H9 (cell line): ENCODE measurements around the gene CTCFL. TPM values are rescaled to one million over a fixed set of nuclear protein-coding genes. Genes with fewer than 3 reads are reported as not detected.

Experiments used
- DNase-seq: peaks from one replicate; pipeline ENCODE4 v3.0.0-alpha.2; 2017
- H2AFZ ChIP-seq: one replicate; pipeline ENCODE4 v1.6.1; 2013; ENCODE audit warnings: mild to moderate bottlenecking, low read length, control low read depth, moderate library complexity
- H2AK5ac ChIP-seq: 2 replicates; pipeline ENCODE4 v1.6.1; 2013; ENCODE audit warnings: low read length, control low read depth, mixed read lengths; ENCODE audit not compliant: insufficient read length
- H2BK120ac ChIP-seq: one replicate; pipeline ENCODE4 v1.6.1; 2013; ENCODE audit warnings: low read depth, mild to moderate bottlenecking, low read length, control low read depth, inconsistent platforms; ENCODE audit not compliant: poor library complexity, severe bottlenecking
- H2BK12ac ChIP-seq: 2 replicates; pipeline ENCODE4 v1.6.1; 2013; ENCODE audit warnings: low read length, control low read depth, mixed read lengths, low read depth; ENCODE audit not compliant: insufficient read length
- H2BK15ac ChIP-seq: 2 replicates; pipeline ENCODE4 v1.6.1; 2013; ENCODE audit warnings: low read depth, low read length, control low read depth
- H2BK20ac ChIP-seq: one replicate; pipeline ENCODE4 v1.6.1; 2013; ENCODE audit warnings: low read depth, mild to moderate bottlenecking, low read length, control low read depth, inconsistent platforms; ENCODE audit not compliant: poor library complexity, severe bottlenecking
- H2BK5ac ChIP-seq: 2 replicates; pipeline ENCODE4 v1.6.1; 2013; ENCODE audit warnings: low read length, control low read depth, mixed read lengths; ENCODE audit not compliant: insufficient read length
- H3K14ac ChIP-seq: 2 replicates; pipeline ENCODE4 v1.6.1; 2013; ENCODE audit warnings: low read length, control low read depth; ENCODE audit not compliant: insufficient read depth
- H3K18ac ChIP-seq: 2 replicates; pipeline ENCODE4 v1.6.1; 2013; ENCODE audit warnings: low read depth, mild to moderate bottlenecking, mixed read lengths, low read length, control low read depth; ENCODE audit not compliant: insufficient read length
- H3K23ac ChIP-seq: 2 replicates; pipeline ENCODE4 v1.6.1; 2013; ENCODE audit warnings: low read length, control low read depth, mixed read lengths, low read depth; ENCODE audit not compliant: insufficient read length
- H3K23me2 ChIP-seq: 2 replicates; pipeline ENCODE4 v1.6.1; 2013; ENCODE audit warnings: low read depth, mild to moderate bottlenecking, mixed read lengths, low read length, control low read depth; ENCODE audit not compliant: insufficient read length, poor library complexity, severe bottlenecking
- H3K27ac ChIP-seq: 2 replicates; pipeline ENCODE4 v1.5.1; 2013; ENCODE audit warnings: low read length, control low read depth, mixed read lengths, low read depth; ENCODE audit not compliant: insufficient read length
- H3K27me3 ChIP-seq: 2 replicates; pipeline ENCODE4 v1.6.1; 2013; ENCODE audit warnings: low read length, control low read depth, inconsistent platforms; ENCODE audit not compliant: insufficient read depth
- H3K4ac ChIP-seq: 2 replicates; pipeline ENCODE4 v1.6.1; 2013; ENCODE audit warnings: low read depth, mild to moderate bottlenecking, control low read depth, inconsistent platforms, low read length, moderate library complexity
- H3K4me1 ChIP-seq: 2 replicates; pipeline ENCODE4 v1.6.1; 2013; ENCODE audit warnings: low read length, control low read depth, inconsistent platforms; ENCODE audit not compliant: insufficient read depth
- H3K4me2 ChIP-seq: 2 replicates; pipeline ENCODE4 v1.6.1; 2013; ENCODE audit warnings: low read length, control low read depth, mixed read lengths; ENCODE audit not compliant: insufficient read length, insufficient read depth
- H3K56ac ChIP-seq: 2 replicates; pipeline ENCODE4 v1.6.1; 2013; ENCODE audit warnings: low read depth, mild to moderate bottlenecking, mixed read lengths, low read length, control low read depth; ENCODE audit not compliant: insufficient read length
- H3K79me1 ChIP-seq: 2 replicates; pipeline ENCODE4 v1.6.1; 2013; ENCODE audit warnings: low read depth, mild to moderate bottlenecking, moderate library complexity, low read length, control low read depth, inconsistent platforms; ENCODE audit not compliant: insufficient read depth, poor library complexity, severe bottlenecking
- H3K79me2 ChIP-seq: 2 replicates; pipeline ENCODE4 v1.6.1; 2013; ENCODE audit warnings: low read length, control low read depth, inconsistent platforms; ENCODE audit not compliant: insufficient read depth
- H3K9ac ChIP-seq: 2 replicates; pipeline ENCODE4 v1.6.1; 2013; ENCODE audit warnings: low read length, control low read depth, mixed read lengths; ENCODE audit not compliant: insufficient read length; ENCODE audit errors: extremely low read depth
- H3K9me3 ChIP-seq: one replicate; pipeline ENCODE4 v1.6.1; 2013; ENCODE audit warnings: low read depth, low read length, inconsistent platforms; ENCODE audit not compliant: control insufficient read depth
- H3T11ph ChIP-seq: one replicate; pipeline ENCODE4 v1.6.1; 2013; ENCODE audit warnings: mild to moderate bottlenecking, low read length, control low read depth, inconsistent platforms
- H4K20me1 ChIP-seq: one replicate; pipeline ENCODE4 v1.6.1; 2013; ENCODE audit not compliant: control insufficient read depth, insufficient read length, insufficient read depth
- H4K5ac ChIP-seq: 2 replicates; pipeline ENCODE4 v1.6.1; 2013; ENCODE audit warnings: low read depth, mild to moderate bottlenecking, mixed read lengths, low read length, control low read depth; ENCODE audit not compliant: insufficient read length
- H4K8ac ChIP-seq: replicated peaks from 2 replicates; pipeline ENCODE4 v1.6.1; 2013; ENCODE audit warnings: low read length, control low read depth, mixed read lengths, low read depth; ENCODE audit not compliant: insufficient read length
- H4K91ac ChIP-seq: 2 replicates; pipeline ENCODE4 v1.6.1; 2013; ENCODE audit warnings: low read depth, mild to moderate bottlenecking, moderate library complexity, mixed read lengths, low read length, control low read depth; ENCODE audit not compliant: insufficient read length
- H3K27ac Mint-ChIP-seq, 3 experiments: 2 replicates in 2 of 3; 3 replicates in 1 of 3; pipeline ENCODE4 v1.8.0; 2020 to 2021; ENCODE audit warnings: mixed read lengths in 3 of 3, mild to moderate bottlenecking in 1 of 3, moderate library complexity in 1 of 3
- H3K27me3 Mint-ChIP-seq: 2 replicates; pipeline ENCODE4 v1.8.0; 2021; ENCODE audit warnings: low read depth, mild to moderate bottlenecking, moderate library complexity, mixed read lengths
- H3K36me3 Mint-ChIP-seq, 3 experiments: 2 replicates in 2 of 3; 3 replicates in 1 of 3; pipeline ENCODE4 v1.8.0; 2020 to 2021; ENCODE audit warnings: low read depth in 3 of 3, mixed read lengths in 3 of 3; ENCODE audit not compliant: insufficient read depth in 1 of 3
- H3K4me1 Mint-ChIP-seq, 2 experiments: 2 replicates each; pipeline ENCODE4 v1.8.0; 2020; ENCODE audit warnings: mixed read lengths in 2 of 2
- H3K4me3 Mint-ChIP-seq, 2 experiments: 2 replicates in 1 of 2; 3 replicates in 1 of 2; pipeline ENCODE4 v1.8.0; 2020 to 2021; ENCODE audit warnings: mild to moderate bottlenecking in 2 of 2, mixed read lengths in 2 of 2, moderate library complexity in 1 of 2
- H3K9me3 Mint-ChIP-seq, 2 experiments: 2 replicates in 1 of 2; 3 replicates in 1 of 2; pipeline ENCODE4 v1.8.0; 2020; ENCODE audit warnings: mild to moderate bottlenecking in 2 of 2, mixed read lengths in 2 of 2, moderate library complexity in 1 of 2
- WGBS: extraction: QIAGEN DNeasy Blood & Tissue Kit; methylation state at CpG from one replicate; pipeline ENCODE4 v1.1.7; 2013; ENCODE audit warnings: missing lambda C conversion rate, low lambda C conversion rate, mixed read lengths; ENCODE audit not compliant: insufficient read length; ENCODE audit errors: extremely low coverage; 5-methylcytosine and 5-hydroxymethylcytosine counted together
- total RNA-seq: library from RNA; stranded (reverse); gene quantifications from 2 replicates; pipeline ENCODE4 v1.2.1, GENCODE V29; 2021
- TF ChIP-seq, protein P1 (sequence below): fragments of 200-600 bp; sonication (generic); conservative IDR thresholded peaks from 3 replicates; pipeline ENCODE4 v1.8.0; 2021; ENCODE audit warnings: antibody characterized with exemption, mild to moderate bottlenecking

CTCFL gene
- total RNA-seq, 1 experiment from 2014 or later = 0.90 TPM

DNA sequence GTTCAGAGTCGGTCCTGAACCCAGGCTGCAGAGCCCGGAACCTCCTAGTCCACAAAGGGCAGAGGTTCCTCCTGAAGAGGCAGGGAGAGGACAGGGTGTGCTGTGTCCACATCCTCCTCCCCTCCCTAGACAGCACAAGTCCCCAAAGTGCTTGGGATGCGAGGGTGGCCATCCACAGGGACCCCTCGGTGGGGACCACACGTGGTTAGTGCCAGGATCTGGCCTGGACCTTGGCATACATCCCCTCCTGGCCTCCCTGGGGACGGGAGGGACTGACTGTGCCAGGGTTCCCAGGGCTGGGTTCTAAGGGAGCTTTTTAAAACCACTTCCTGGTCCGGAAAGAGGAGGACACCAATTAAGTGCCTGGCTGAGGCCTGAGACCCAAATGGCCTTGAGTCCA is 63.2 kb downstream of the CTCFL start:
- H3K9me3 ChIP-seq = no peaks in the 10 kb centered on the region
- H2AK5ac ChIP-seq = no peak overlapping the region
- no peak overlapping the region for H2BK15ac ChIP-seq
- Mint-ChIP-seq H3K36me3 (peaks cover 0 to 5% (median 5%) of the 10 kb centered on the region in 3 experiments; a peak in 2 of 7 replicates), H3K27me3 (peaks cover 3% of the 10 kb centered on the region), H3K9me3 (peaks cover 5 to 11% of the 10 kb centered on the region in 2 experiments; a peak in 4 of 5 replicates), H3K4me3 (no peak overlapping the region), H3K4me1 (peaks cover 0 to 11% of the 10 kb centered on the region in 2 experiments; a peak in 3 of 4 replicates), H3K27ac (no peak overlapping the region; a peak in 1 of 7 replicates)
- no peaks in the 10 kb centered on the region for H3K79me1 ChIP-seq
- no peak overlapping the region for H2BK120ac ChIP-seq
- no peaks in the 10 kb centered on the region for H4K20me1 ChIP-seq
- no peak overlapping the region for H4K91ac ChIP-seq
- no peak overlapping the region for H4K5ac ChIP-seq
- no peak overlapping the region for H3K4me2 ChIP-seq
- H3K56ac ChIP-seq = no peak overlapping the region
- no peaks in the 10 kb centered on the region for H3K4me1 ChIP-seq
- no peak overlapping the region for H2BK12ac ChIP-seq
- no peak overlapping the region for H2BK5ac ChIP-seq
- no peak for DNase-seq
- no CpG with 5 or more reads among the region's 7 CpGs for WGBS
- no peaks in the 10 kb centered on the region for H3K23me2 ChIP-seq
- H3K4ac ChIP-seq = no peak overlapping the region
- TF ChIP-seq, protein P1, sequence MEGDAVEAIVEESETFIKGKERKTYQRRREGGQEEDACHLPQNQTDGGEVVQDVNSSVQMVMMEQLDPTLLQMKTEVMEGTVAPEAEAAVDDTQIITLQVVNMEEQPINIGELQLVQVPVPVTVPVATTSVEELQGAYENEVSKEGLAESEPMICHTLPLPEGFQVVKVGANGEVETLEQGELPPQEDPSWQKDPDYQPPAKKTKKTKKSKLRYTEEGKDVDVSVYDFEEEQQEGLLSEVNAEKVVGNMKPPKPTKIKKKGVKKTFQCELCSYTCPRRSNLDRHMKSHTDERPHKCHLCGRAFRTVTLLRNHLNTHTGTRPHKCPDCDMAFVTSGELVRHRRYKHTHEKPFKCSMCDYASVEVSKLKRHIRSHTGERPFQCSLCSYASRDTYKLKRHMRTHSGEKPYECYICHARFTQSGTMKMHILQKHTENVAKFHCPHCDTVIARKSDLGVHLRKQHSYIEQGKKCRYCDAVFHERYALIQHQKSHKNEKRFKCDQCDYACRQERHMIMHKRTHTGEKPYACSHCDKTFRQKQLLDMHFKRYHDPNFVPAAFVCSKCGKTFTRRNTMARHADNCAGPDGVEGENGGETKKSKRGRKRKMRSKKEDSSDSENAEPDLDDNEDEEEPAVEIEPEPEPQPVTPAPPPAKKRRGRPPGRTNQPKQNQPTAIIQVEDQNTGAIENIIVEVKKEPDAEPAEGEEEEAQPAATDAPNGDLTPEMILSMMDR = no peak
- H3K79me2 ChIP-seq = no peaks in the 10 kb centered on the region
- no peak overlapping the region for H3K9ac ChIP-seq
- H3K27me3 ChIP-seq = no peaks in the 10 kb centered on the region
- no peak overlapping the region for H3K23ac ChIP-seq
- no peak overlapping the region for H3T11ph ChIP-seq
- no peak overlapping the region for H2AFZ ChIP-seq
- no peak overlapping the region for H3K18ac ChIP-seq
- no peak overlapping the region for H3K14ac ChIP-seq
- H2BK20ac ChIP-seq = no peak overlapping the region
- no peak overlapping the region for H3K27ac ChIP-seq
- H4K8ac ChIP-seq = no peak overlapping the region
